Measurements from ENCODE around the gene ZBTB16. TPM values are rescaled to one million over a fixed set of nuclear protein-coding genes. Genes with fewer than 3 reads are reported as not detected.

ZBTB16 gene, protein sequence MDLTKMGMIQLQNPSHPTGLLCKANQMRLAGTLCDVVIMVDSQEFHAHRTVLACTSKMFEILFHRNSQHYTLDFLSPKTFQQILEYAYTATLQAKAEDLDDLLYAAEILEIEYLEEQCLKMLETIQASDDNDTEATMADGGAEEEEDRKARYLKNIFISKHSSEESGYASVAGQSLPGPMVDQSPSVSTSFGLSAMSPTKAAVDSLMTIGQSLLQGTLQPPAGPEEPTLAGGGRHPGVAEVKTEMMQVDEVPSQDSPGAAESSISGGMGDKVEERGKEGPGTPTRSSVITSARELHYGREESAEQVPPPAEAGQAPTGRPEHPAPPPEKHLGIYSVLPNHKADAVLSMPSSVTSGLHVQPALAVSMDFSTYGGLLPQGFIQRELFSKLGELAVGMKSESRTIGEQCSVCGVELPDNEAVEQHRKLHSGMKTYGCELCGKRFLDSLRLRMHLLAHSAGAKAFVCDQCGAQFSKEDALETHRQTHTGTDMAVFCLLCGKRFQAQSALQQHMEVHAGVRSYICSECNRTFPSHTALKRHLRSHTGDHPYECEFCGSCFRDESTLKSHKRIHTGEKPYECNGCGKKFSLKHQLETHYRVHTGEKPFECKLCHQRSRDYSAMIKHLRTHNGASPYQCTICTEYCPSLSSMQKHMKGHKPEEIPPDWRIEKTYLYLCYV
- 0.82 to 1.7 TPM (median 1.0 TPM) in 5 replicates for total RNA-seq (2022; extraction: Qiagen RNA extraction)

GRCh38 chr11:114059278-114059983, at the start of gene ZBTB16:
ZBTB16 (plus strand) TSS chr11:114059711; CDS start chr11:114063301, 3,590 bp downstream.

GRCh38 chr11:114295676-114296604, 236.4 kb downstream of the ZBTB16 start, which contains the start of gene NNMT:
NNMT (plus strand) TSS chr11:114296399; CDS start chr11:114296557, 158 bp downstream.

Other genes starting within 250 kb of the ZBTB16 start
- gene USP28, start 184.1 kb upstream of the ZBTB16 start, total RNA-seq (2022; extraction: Qiagen RNA extraction) = 13.7 to 24.1 TPM (median 16.7 TPM) in 5 replicates
- not detected in 5 replicates for gene HTR3B, start 154.9 kb upstream of the ZBTB16 start, total RNA-seq (2022; extraction: Qiagen RNA extraction)
- not detected in 5 replicates for gene HTR3A, start 84.6 kb upstream of the ZBTB16 start, total RNA-seq (2022; extraction: Qiagen RNA extraction)
- 292 to 403 TPM (median 380 TPM) in 5 replicates for gene NNMT, start 236.7 kb downstream of the ZBTB16 start, total RNA-seq (2022; extraction: Qiagen RNA extraction)

All from A549 treated with Hydrocortisone at 1 μM for 4 hours (cell line).